ENCODE data around the gene FARP2.

GRCh38 chr2:241467777-241468475, 111.8 kb downstream of the FARP2 start:
- TF ChIP-seq POLR2AphosphoS5 (IDR thresholded peaks at IDR 0.05; ENCODE audit: low read depth, low read length) (no peak), ZNF883 (CRISPR knock-in tag; IDR thresholded peaks at IDR 0.05; ENCODE audit: not compliant biosample characterization) (no peak)

All from HepG2 (cell line).